Body of pancreas (tissue), 4 donors: ENCODE results near the gene CTNND2. TPM values are rescaled to one million over a fixed set of nuclear protein-coding genes. Genes with fewer than 3 reads are reported as not detected.
A peak's percentile ranks its signal among the peaks of the same experiment; 100 is the strongest.

Experiments
- ATAC-seq: fragments of 150-250 bp; one replicate; pipeline ENCODE4 v1.9.1; 2016
- DNase-seq, 4 donors: peaks; one replicate each; pipeline ENCODE4 v3.0.0-alpha.2; 2019
- H3K27ac ChIP-seq, 4 donors: fragments of 200-600 bp; sonication (generic); 1 replicate in 3 of 4; 2 replicates in 1 of 4; pipeline versions ENCODE4 v1.5.1 to v1.6.1; 2016 to 2019; ENCODE audit warnings: mild to moderate bottlenecking in 1 of 4, mixed read lengths in 1 of 4, moderate library complexity in 1 of 4
- H3K27me3 ChIP-seq, 2 donors: fragments of 200-600 bp; sonication (generic); one replicate each; pipeline ENCODE4 v1.6.0; 2016; ENCODE audit warnings: mild to moderate bottlenecking in 1 of 2
- H3K36me3 ChIP-seq, 2 donors: fragments of 200-600 bp; sonication (generic); replicated peaks in 1 of 2; 2 replicates each; pipeline ENCODE4 v1.5.1; 2016; ENCODE audit warnings: low read depth in 2 of 2; ENCODE audit not compliant: insufficient read depth in 1 of 2
- H3K4me1 ChIP-seq: fragments of 200-600 bp; sonication (generic); one replicate; pipeline ENCODE4 v1.6.0; 2016
- H3K4me3 ChIP-seq, 2 donors: fragments of 200-600 bp; sonication (generic); 1 replicate in 1 of 2; 2 replicates in 1 of 2; pipeline ENCODE4 v1.5.1; 2016 to 2019
- H3K9me3 ChIP-seq, 3 donors: fragments of 200-600 bp; sonication (generic); 1 replicate in 2 of 3; 2 replicates in 1 of 3; pipeline ENCODE4 v1.5.1; 2016
- POLR2A ChIP-seq, 3 donors: fragments of 450-650 bp; IDR thresholded peaks; one replicate each; pipeline ENCODE4 v1.6.1; 2016; ENCODE audit warnings: antibody characterized with exemption in 3 of 3, mild to moderate bottlenecking in 2 of 3
- whole genome bisulfite sequencing, 2 donors: methylation state at CpG; one replicate each; pipeline ENCODE4 v1.1.5; 2017; 5-methylcytosine and 5-hydroxymethylcytosine counted together
- intact Hi-C: fragments of 100-400 bp; cut with DNase I; formaldehyde crosslinking; loops from one replicate; pipeline ENCODE4 v1.15.1; 2023
- total RNA-seq, 2 donors: library from RNA; depleted of rRNA; stranded (reverse); fragments of >200 nt; gene quantifications; one replicate each; pipeline ENCODE4 v1.1.0, GENCODE V29; 2016
- TF ChIP-seq, protein P1 (sequence below), 7 experiments: fragments of 450-650 bp in 4 of 7; fragments of 200-600 bp in 3 of 7; sonication (generic) in 3 of 7; IDR thresholded peaks; one replicate each; pipeline ENCODE4 v1.5.1; 2016 to 2019; ENCODE audit warnings: antibody characterized with exemption in 7 of 7

CTNND2 gene
- total RNA-seq, 2 donors from 2014 or later, result 21.0 to 82.4 TPM

DNA sequence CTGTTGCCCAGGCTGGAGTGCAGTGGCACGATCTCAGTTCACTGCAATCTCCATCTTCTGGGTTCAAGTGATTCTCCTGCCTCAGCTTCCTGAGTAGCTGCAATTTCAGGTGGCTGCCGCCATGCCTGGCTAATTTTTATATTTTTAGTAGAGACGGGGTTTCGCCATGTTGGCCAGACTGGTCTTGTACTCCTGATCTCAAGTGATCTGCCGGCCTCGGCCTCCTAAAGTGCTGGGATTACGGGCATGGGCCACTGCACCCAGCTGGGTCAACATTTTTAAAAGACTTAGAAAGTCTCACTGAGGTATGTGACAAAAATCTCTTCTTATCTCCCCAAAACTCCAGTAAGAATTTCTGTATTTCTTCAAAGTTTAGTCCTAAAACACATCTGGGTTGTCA, 211.6 kb downstream of the CTNND2 start:
- no peak for DNase-seq
- H3K27me3 ChIP-seq, result no peaks in the 10 kb centered on the region
- no peak overlapping the region for H3K4me3 ChIP-seq
- H3K36me3 ChIP-seq, result no peaks in the 10 kb centered on the region
- no peak overlapping the region for H3K27ac ChIP-seq
- H3K4me1 ChIP-seq, result no peaks in the 10 kb centered on the region
- intact Hi-C loops, result no loop called here
- 87 to 95% methylated on average over 7 of the region's 7 CpGs for WGBS, 2 donors
- no peak for TF ChIP-seq POLR2A (IDR thresholded peaks at IDR 0.05)
- TF ChIP-seq, protein P1, sequence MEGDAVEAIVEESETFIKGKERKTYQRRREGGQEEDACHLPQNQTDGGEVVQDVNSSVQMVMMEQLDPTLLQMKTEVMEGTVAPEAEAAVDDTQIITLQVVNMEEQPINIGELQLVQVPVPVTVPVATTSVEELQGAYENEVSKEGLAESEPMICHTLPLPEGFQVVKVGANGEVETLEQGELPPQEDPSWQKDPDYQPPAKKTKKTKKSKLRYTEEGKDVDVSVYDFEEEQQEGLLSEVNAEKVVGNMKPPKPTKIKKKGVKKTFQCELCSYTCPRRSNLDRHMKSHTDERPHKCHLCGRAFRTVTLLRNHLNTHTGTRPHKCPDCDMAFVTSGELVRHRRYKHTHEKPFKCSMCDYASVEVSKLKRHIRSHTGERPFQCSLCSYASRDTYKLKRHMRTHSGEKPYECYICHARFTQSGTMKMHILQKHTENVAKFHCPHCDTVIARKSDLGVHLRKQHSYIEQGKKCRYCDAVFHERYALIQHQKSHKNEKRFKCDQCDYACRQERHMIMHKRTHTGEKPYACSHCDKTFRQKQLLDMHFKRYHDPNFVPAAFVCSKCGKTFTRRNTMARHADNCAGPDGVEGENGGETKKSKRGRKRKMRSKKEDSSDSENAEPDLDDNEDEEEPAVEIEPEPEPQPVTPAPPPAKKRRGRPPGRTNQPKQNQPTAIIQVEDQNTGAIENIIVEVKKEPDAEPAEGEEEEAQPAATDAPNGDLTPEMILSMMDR (IDR thresholded peaks at IDR 0.05), result no peak
- H3K9me3 ChIP-seq, result no peaks in the 10 kb centered on the region
- no peak for ATAC-seq

GRCh38 chr5:11687498-11687897, 216.7 kb downstream of the CTNND2 start:
- TF ChIP-seq POLR2A (IDR thresholded peaks at IDR 0.05), result no peak
- TF ChIP-seq, protein P1 (IDR thresholded peaks at IDR 0.05), result no peak
- Histone ChIP-seq H3K36me3 (no peaks in the 10 kb centered on the region), H3K4me1 (no peaks in the 10 kb centered on the region), H3K27me3 (no peaks in the 10 kb centered on the region), H3K27ac (no peak overlapping the region), H3K9me3 (no peaks in the 10 kb centered on the region), H3K4me3 (no peak overlapping the region)
- intact Hi-C loops, result no loop called here
- ATAC-seq (no peak), DNase-seq (no peak)
- 94 to 100% methylated on average over 1 of the region's 1 CpG for WGBS, 2 donors

GRCh38 chr5:11684607-11685006, 219.6 kb downstream of the CTNND2 start:
- 70 to 90% methylated on average over 2 of the region's 2 CpGs for WGBS, 2 donors
- no peak for TF ChIP-seq POLR2A (IDR thresholded peaks at IDR 0.05)
- TF ChIP-seq, protein P1 (IDR thresholded peaks at IDR 0.05), result no peak
- no peaks in the 10 kb centered on the region for H3K9me3 ChIP-seq
- H3K4me3 ChIP-seq, result no peak overlapping the region
- no peaks in the 10 kb centered on the region for H3K36me3 ChIP-seq
- no peak overlapping the region for H3K27ac ChIP-seq
- H3K27me3 ChIP-seq, result no peaks in the 10 kb centered on the region
- ATAC-seq (no peak), DNase-seq (no peak)
- no peaks in the 10 kb centered on the region for H3K4me1 ChIP-seq
- intact Hi-C loops, result no loop called here

DNA sequence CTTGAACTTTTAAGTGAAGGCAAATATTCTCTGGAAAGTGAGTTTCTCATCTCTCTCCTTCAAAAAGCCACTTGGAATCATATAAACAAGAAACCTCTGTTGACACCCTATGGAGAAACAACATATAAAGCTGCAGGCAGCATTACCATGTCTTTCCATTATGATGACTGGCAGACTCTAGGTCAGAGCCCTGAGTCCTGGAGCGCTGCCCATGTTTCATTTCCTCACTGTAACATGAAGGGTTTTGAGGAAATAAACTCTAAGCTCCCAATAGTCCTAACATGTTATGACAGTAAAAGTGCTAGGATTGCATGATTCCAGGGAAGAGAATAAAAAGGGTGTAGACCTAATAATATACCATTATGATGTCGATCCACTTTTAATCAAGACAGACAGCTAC, 220.6 kb downstream of the CTNND2 start:
- Histone ChIP-seq H3K36me3 (no peaks in the 10 kb centered on the region), H3K27ac (no peak overlapping the region), H3K9me3 (no peaks in the 10 kb centered on the region), H3K4me3 (no peak overlapping the region), H3K27me3 (no peaks in the 10 kb centered on the region), H3K4me1 (no peaks in the 10 kb centered on the region)
- intact Hi-C loops, result no loop called here
- no peak for TF ChIP-seq POLR2A (IDR thresholded peaks at IDR 0.05)
- TF ChIP-seq, protein P1 (IDR thresholded peaks at IDR 0.05), result no peak
- peak; percentile 18 to 54 (median 38) for DNase-seq
- ATAC-seq, result no peak
- WGBS, 2 donors, result 75 to 92% methylated on average over 2 of the region's 2 CpGs

DNA sequence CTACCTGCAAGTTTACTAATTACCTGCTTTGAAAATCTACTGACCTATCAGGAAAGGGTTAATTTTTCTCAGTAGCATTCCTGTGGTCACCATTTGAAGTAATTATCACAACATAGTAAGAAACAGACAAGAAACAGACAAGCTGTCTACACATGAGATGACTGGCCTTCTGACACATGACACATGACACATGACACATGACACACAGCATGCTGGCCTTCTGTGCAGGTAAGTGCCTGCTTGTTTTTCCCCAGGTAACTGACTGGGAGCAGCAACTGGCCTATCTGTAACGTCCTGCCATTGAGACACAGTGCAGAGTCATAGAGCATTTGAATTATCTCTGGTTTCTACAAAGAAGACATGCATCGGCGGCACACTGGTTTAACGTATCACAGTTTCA, 222.4 kb downstream of the CTNND2 start:
- Histone ChIP-seq H3K9me3 (no peaks in the 10 kb centered on the region), H3K27me3 (no peaks in the 10 kb centered on the region), H3K4me3 (no peak overlapping the region), H3K4me1 (no peaks in the 10 kb centered on the region), H3K27ac (no peak overlapping the region), H3K36me3 (no peaks in the 10 kb centered on the region)
- TF ChIP-seq POLR2A (IDR thresholded peaks at IDR 0.05), result no peak
- ATAC-seq, result no peak
- DNase-seq, result no peak
- intact Hi-C loops, result no loop called here
- 84% methylated on average over 4 of the region's 4 CpGs for WGBS, 2 donors
